Stimulated activated memory B cell treated with anti-CD40 and anti-IgM and Interleukin-4, amounts not matched to agents 10 μg/mL and 1 μg/mL and 100 μg/mL, for 72 hours (primary cell): ENCODE results near the gene NRSN1.

ENCODE experiments used
- ATAC-seq: fragments of 150-1000 bp; cut with Tn5 transposase; 2 replicates; pipeline ENCODE4 v1.10.0; 2021
- H3K27ac Mint-ChIP-seq: one replicate; pipeline ENCODE4 v1.8.0; 2022; ENCODE audit warnings: mild to moderate bottlenecking, mixed read lengths
- H3K27me3 Mint-ChIP-seq: one replicate; pipeline ENCODE4 v1.8.0; 2022; ENCODE audit warnings: mixed read lengths
- H3K36me3 Mint-ChIP-seq: one replicate; pipeline ENCODE4 v1.8.0; 2022; ENCODE audit warnings: mixed read lengths
- H3K4me1 Mint-ChIP-seq: one replicate; pipeline ENCODE4 v1.8.0; 2022; ENCODE audit warnings: mixed read lengths
- H3K4me3 Mint-ChIP-seq: one replicate; pipeline ENCODE4 v1.8.0; 2022; ENCODE audit warnings: mild to moderate bottlenecking, moderate library complexity, mixed read lengths
- H3K9me3 Mint-ChIP-seq: one replicate; pipeline ENCODE4 v1.8.0; 2022; ENCODE audit warnings: mixed read lengths

NRSN1 gene, protein sequence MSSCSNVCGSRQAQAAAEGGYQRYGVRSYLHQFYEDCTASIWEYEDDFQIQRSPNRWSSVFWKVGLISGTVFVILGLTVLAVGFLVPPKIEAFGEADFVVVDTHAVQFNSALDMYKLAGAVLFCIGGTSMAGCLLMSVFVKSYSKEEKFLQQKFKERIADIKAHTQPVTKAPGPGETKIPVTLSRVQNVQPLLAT

DNA sequence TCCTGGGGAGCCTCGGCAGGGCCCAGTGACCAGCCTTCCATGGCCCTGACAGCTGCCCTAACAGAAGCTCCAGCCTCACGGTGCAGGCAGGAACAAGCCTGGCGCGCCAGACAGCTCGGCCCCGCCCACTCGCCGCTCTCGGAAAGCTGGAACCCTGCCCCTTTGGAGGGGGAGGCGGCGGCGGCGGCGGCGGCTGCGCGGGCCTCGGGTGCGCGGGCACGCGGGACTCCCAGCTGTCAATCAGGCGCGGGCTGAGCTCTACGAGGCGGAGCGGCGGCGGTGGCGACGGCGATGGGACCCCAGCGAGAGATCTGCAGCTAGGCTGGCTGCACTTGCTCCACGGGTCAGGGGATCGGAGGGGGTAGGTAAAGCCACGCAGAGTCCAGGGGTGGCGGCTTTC, at the start of gene NRSN1:
NRSN1 (plus strand) TSS at position 236 of the 400 bp plus-strand sequence. CDS start 8,113 bp downstream, outside the sequence.
- Mint-ChIP-seq H3K4me3 (no peak within 1 kb of the TSS), H3K27me3 (peaks cover 32% of the 10 kb centered on the region), H3K36me3 (no peaks in the 10 kb centered on the region), H3K9me3 (peaks cover 9% of the 10 kb centered on the region), H3K27ac (no peak within 1 kb of the TSS), H3K4me1 (no peaks in the 10 kb centered on the region)
- no peak for ATAC-seq

GRCh38 chr6:24078200-24078599, 47.8 kb upstream of the NRSN1 start:
- no peak overlapping the region for H3K4me3 Mint-ChIP-seq
- H3K27me3 Mint-ChIP-seq = peaks cover 14% of the 10 kb centered on the region
- no peak overlapping the region for H3K27ac Mint-ChIP-seq
- peaks cover 4% of the 10 kb centered on the region for H3K9me3 Mint-ChIP-seq
- H3K36me3 Mint-ChIP-seq = no peaks in the 10 kb centered on the region
- no peak for ATAC-seq
- H3K4me1 Mint-ChIP-seq = no peaks in the 10 kb centered on the region

- Mint-ChIP-seq H3K27me3 (peaks cover 14% of the 10 kb centered on the region), H3K4me1 (no peaks in the 10 kb centered on the region), H3K4me3 (no peak overlapping the region), H3K9me3 (peaks cover 4% of the 10 kb centered on the region), H3K27ac (no peak overlapping the region), H3K36me3 (no peaks in the 10 kb centered on the region)
- no peak for ATAC-seq
Observed at GRCh38 chr6:24079076-24079475, 46.9 kb upstream of the NRSN1 start.

DNA sequence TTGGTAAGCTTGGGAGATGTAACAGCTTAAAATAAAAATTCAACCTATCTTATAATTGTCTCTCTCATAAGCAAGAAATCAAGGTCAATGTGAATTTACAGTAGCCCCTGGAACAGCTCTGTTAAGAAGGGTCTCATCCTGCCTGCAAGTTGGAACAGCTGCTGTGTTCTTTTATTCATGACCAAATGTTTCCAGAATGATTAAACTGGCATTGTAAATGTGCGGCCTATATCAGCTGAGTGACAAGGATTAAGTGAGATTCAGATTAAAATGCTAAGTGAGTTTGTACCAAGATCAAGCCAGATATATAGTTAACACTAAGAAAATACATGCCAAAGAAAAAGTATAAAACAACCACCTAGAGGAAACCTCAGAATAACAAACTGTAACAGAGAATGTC, 45.3 kb upstream of the NRSN1 start:
- ATAC-seq = no peak
- Mint-ChIP-seq H3K4me1 (no peaks in the 10 kb centered on the region), H3K36me3 (no peaks in the 10 kb centered on the region), H3K4me3 (no peak overlapping the region), H3K27me3 (peaks cover 14% of the 10 kb centered on the region), H3K27ac (no peak overlapping the region), H3K9me3 (peaks cover 4% of the 10 kb centered on the region)

- Mint-ChIP-seq H3K27me3 (no peaks in the 10 kb centered on the region), H3K27ac (no peak overlapping the region), H3K4me3 (no peak overlapping the region), H3K9me3 (peaks cover 3% of the 10 kb centered on the region), H3K4me1 (no peaks in the 10 kb centered on the region), H3K36me3 (no peaks in the 10 kb centered on the region)
- no peak for ATAC-seq
Observed at GRCh38 chr6:24089736-24090135, 36.3 kb upstream of the NRSN1 start.

DNA sequence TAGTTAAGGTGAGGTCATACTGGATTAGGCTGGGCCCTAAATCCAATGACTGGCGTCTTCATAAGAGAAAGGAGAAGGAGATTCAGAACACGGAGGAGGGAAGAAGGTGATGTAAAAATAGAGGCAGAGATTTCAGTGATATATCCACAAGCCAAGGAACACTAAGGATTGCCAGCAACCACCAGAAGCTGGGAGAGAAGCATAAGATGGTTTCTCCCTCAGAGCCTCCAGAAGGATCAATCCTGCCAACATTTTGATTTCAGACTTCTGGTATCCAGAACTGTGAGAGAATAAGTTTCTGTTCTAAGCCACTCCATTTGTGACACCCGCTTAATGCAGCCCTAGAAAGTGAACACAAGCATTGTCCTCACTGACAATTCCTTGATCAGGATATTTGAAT, 33.6 kb upstream of the NRSN1 start:
- Mint-ChIP-seq H3K27ac (no peak overlapping the region), H3K4me1 (no peaks in the 10 kb centered on the region), H3K27me3 (no peaks in the 10 kb centered on the region), H3K9me3 (peaks cover 3% of the 10 kb centered on the region), H3K4me3 (no peak overlapping the region), H3K36me3 (no peaks in the 10 kb centered on the region)
- ATAC-seq = no peak

DNA sequence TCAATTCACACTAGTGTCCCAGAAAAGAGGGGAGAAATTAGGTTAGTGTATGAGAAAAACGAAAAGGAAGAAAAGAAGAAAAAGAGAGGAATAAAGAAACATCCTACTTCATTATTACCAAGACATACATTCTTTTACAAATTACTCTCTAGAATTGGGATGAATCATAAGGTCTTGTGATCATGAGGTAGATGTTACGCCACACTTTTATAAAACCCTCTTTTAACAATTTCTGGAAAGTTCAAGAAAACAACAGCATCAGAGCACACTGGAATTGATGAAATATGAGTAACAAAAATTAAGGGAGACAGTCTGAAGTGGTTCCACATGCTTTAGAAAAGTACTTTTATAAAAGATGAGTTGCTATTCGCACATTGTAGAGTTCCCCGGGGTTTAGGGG, 32.6 kb upstream of the NRSN1 start:
- Mint-ChIP-seq H3K27me3 (no peaks in the 10 kb centered on the region), H3K27ac (no peak overlapping the region), H3K9me3 (peaks cover 3% of the 10 kb centered on the region), H3K4me3 (no peak overlapping the region), H3K4me1 (no peaks in the 10 kb centered on the region), H3K36me3 (no peaks in the 10 kb centered on the region)
- no peak for ATAC-seq

- no peak for ATAC-seq
- H3K27me3 Mint-ChIP-seq = no peaks in the 10 kb centered on the region
Observed at GRCh38 chr6:24099181-24099580, 26.8 kb upstream of the NRSN1 start.

DNA sequence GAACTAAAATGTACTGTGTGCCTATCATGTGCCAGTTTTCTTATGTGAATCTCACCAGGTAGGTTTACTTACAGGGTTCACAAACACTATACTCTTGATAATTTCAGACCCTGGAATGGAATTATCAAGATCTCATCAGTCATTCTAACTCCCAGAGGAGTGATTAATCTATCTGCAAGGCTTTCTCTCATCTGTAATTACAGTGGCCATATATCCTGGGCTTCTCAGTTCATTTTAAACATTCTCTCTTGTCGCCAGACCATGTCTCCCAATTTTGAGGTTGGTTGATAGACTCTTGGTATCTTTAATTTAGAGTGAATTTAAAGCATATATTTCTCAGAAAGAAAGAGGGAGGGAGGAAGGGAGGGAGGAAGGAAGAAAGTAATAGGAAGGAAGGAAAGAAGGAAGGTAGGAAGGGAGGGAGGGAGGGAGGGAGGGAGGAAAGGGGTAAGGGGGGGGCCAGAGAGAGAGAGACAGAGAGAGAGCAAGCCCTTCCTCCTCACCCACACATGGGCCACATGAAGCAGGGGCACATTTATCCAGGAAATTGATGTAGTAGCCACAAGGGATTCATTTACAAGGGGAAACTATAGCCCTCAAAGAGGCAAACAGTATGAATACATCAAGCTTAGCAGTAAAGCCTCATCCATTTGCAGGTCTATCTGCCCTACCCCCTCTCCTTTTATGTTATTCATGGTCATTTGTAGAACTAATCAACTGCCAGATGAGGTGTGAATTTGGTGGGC, 25.8 kb upstream of the NRSN1 start:
- Mint-ChIP-seq H3K36me3 (no peaks in the 10 kb centered on the region), H3K4me3 (no peak overlapping the region), H3K4me1 (no peaks in the 10 kb centered on the region), H3K27ac (no peak overlapping the region), H3K27me3 (no peaks in the 10 kb centered on the region), H3K9me3 (no peaks in the 10 kb centered on the region)
- ATAC-seq = no peak

More at GRCh38 chr6:24099181-24099580, 26.8 kb upstream of the NRSN1 start:
- Mint-ChIP-seq H3K36me3 (no peaks in the 10 kb centered on the region), H3K4me1 (no peaks in the 10 kb centered on the region), H3K27ac (no peak overlapping the region), H3K9me3 (no peaks in the 10 kb centered on the region), H3K4me3 (no peak overlapping the region)

DNA sequence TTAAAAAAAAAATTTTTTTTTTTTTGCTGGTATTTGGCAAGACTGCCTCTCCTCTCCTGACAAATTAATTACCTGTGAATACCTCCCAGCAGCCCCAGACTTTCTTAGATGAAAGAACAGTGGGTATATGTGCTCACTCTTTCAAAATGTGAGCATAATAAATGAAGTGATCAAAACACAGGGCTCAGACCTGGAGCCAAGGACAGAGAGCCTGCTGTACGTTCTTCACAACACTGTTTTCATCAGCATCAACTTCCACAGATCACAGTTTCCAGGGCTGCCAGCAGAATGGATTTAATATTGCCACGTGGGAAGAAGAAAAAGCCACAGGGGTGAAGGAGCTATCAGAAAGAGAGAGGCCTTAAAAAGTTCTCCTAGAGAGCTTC, 25.3 kb upstream of the NRSN1 start:
- no peak for ATAC-seq
- H3K9me3 Mint-ChIP-seq = no peaks in the 10 kb centered on the region
- H3K4me1 Mint-ChIP-seq = no peaks in the 10 kb centered on the region
- no peak overlapping the region for H3K27ac Mint-ChIP-seq
- H3K27me3 Mint-ChIP-seq = no peaks in the 10 kb centered on the region
- no peak overlapping the region for H3K4me3 Mint-ChIP-seq
- no peaks in the 10 kb centered on the region for H3K36me3 Mint-ChIP-seq

DNA sequence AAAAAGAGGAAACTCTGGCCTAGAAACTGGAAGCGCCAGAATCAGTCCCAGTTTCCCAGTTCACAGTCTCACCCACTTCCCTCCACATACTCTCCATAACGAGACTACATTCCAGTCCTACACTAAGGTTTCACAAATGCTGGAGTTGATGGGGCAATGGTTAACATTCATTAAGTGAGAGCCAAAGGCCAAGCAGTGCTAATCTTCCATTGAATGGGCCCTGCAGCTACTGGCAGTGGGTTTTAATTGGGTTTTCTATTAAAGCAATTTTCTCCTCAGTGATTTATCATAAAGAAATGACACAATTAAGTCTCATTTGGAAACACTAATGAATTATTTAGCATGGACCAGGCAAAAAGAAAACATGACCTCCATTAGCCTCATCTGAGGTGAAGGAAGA, 20.8 kb upstream of the NRSN1 start:
- H3K27me3 Mint-ChIP-seq = no peaks in the 10 kb centered on the region
- no peak overlapping the region for H3K27ac Mint-ChIP-seq
- no peak for ATAC-seq
- H3K9me3 Mint-ChIP-seq = no peaks in the 10 kb centered on the region
- H3K4me3 Mint-ChIP-seq = no peak overlapping the region
- H3K36me3 Mint-ChIP-seq = no peaks in the 10 kb centered on the region
- no peaks in the 10 kb centered on the region for H3K4me1 Mint-ChIP-seq

GRCh38 chr6:24106291-24106690, 19.7 kb upstream of the NRSN1 start:
- H3K27ac Mint-ChIP-seq = no peak overlapping the region
- H3K27me3 Mint-ChIP-seq = no peaks in the 10 kb centered on the region
- H3K4me3 Mint-ChIP-seq = no peak overlapping the region
- ATAC-seq = no peak
- no peaks in the 10 kb centered on the region for H3K9me3 Mint-ChIP-seq
- H3K36me3 Mint-ChIP-seq = no peaks in the 10 kb centered on the region
- no peaks in the 10 kb centered on the region for H3K4me1 Mint-ChIP-seq

GRCh38 chr6:24107294-24107693, 18.7 kb upstream of the NRSN1 start:
- H3K27ac Mint-ChIP-seq = no peak overlapping the region
- no peaks in the 10 kb centered on the region for H3K36me3 Mint-ChIP-seq
- H3K4me3 Mint-ChIP-seq = no peak overlapping the region
- H3K27me3 Mint-ChIP-seq = no peaks in the 10 kb centered on the region
- H3K9me3 Mint-ChIP-seq = no peaks in the 10 kb centered on the region
- no peaks in the 10 kb centered on the region for H3K4me1 Mint-ChIP-seq
- ATAC-seq = no peak

- no peak for ATAC-seq
- H3K4me1 Mint-ChIP-seq = no peaks in the 10 kb centered on the region
- no peak overlapping the region for H3K27ac Mint-ChIP-seq
- no peaks in the 10 kb centered on the region for H3K9me3 Mint-ChIP-seq
- no peaks in the 10 kb centered on the region for H3K27me3 Mint-ChIP-seq
- H3K4me3 Mint-ChIP-seq = no peak overlapping the region
- no peaks in the 10 kb centered on the region for H3K36me3 Mint-ChIP-seq
Observed at GRCh38 chr6:24108056-24108455, 18.0 kb upstream of the NRSN1 start.

DNA sequence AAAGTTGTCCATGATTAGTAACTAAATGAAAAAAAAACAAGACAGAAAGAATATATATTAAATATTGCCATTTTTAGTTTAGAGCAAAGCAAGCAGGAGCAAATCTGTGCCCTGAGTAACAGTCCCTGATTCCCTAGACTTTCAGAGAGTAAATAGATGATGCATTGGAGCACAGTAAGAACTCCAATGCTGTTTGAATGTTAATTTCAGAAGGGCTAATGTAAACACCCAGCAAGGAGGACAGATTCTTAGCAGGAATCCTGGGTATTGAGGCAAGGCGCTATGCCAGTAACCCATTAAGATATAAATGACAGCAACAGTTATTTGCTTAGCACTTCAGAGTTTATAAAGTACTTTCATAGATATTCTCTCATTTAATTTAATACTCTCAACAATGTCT, 15.6 kb upstream of the NRSN1 start:
- Mint-ChIP-seq H3K4me1 (no peaks in the 10 kb centered on the region), H3K4me3 (no peak overlapping the region), H3K9me3 (peaks cover 2% of the 10 kb centered on the region), H3K27ac (no peak overlapping the region), H3K36me3 (no peaks in the 10 kb centered on the region), H3K27me3 (no peaks in the 10 kb centered on the region)
- ATAC-seq = no peak

GRCh38 chr6:24113891-24114290, 12.1 kb upstream of the NRSN1 start:
- H3K36me3 Mint-ChIP-seq = no peaks in the 10 kb centered on the region
- no peak for ATAC-seq
- H3K9me3 Mint-ChIP-seq = peaks cover 2% of the 10 kb centered on the region
- H3K4me1 Mint-ChIP-seq = no peaks in the 10 kb centered on the region
- no peak overlapping the region for H3K27ac Mint-ChIP-seq
- no peak overlapping the region for H3K4me3 Mint-ChIP-seq
- no peaks in the 10 kb centered on the region for H3K27me3 Mint-ChIP-seq
